NCI-H1417 (cell line): ENCODE measurements around the gene PMFBP1.

ENCODE experiments used
- DNase-seq, 3 experiments: peaks; one replicate each; lab custom pipeline; 2025; lab: John Stamatoyannopoulos, UW

The PMFBP1 gene

GRCh38 chr16:72172105-72173034 lies at the start of gene PMFBP1:
PMFBP1 (minus strand) TSS chr16:72172155; CDS start chr16:72171208, 947 bp downstream.
- DNase-seq = peak in 1 of 3 experiments; percentile 18

- peak in 1 of 3 experiments; percentile 34 for DNase-seq
Measured at GRCh38 chr16:72221630-72222024, 49.7 kb upstream of the PMFBP1 start.

GRCh38 chr16:72220875-72221629 lies 49.1 kb upstream of the PMFBP1 start:
- DNase-seq = peak in 2 of 3 experiments; percentile 23 to 71

DNA sequence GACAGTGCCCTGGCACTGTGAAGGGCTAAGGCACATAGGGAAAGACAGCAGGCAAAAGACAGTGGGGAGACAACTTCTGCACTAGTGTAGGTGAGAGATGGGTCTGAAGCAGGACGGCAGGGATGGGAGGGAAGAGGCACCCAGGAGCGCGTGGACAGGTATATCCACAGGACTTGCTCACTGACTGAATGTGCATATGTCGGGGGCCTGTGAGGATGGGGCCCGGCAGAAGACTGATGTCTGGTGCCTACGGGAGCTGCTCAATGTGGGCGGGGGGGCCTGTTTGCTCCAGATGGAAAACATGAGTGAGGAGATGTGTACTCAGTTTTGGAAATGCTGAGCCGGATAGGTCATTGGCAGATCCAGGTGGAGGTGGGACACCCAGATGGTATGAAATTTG lies 47.3 kb upstream of the PMFBP1 start:
- DNase-seq = no peak

- DNase-seq = no peak
Measured at GRCh38 chr16:72216767-72217166, 44.8 kb upstream of the PMFBP1 start.

DNA sequence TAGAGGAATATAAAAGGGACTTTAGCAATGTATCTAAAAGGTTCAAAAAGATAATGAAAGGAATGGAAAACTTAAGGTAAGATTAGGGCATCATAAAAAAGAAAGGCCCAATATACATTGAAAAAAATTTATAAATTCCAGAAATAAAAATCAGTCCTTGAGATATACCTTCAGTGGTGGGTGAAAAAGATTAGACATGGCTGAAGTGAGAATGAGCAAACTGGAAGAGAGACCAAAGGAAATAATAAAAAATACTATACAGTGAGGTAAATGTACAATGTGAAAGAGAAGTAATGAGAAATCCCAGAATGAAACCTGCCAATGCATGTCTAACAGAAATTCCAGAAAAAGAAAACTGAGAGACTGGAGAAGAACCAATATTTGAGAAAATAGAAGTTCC lies 42.9 kb upstream of the PMFBP1 start:
- no peak for DNase-seq

GRCh38 chr16:72211110-72211509 lies 39.2 kb upstream of the PMFBP1 start:
- DNase-seq = no peak

GRCh38 chr16:72210555-72210954 lies 38.6 kb upstream of the PMFBP1 start:
- peak in 2 of 3 experiments; percentile 19 to 55 for DNase-seq

DNA sequence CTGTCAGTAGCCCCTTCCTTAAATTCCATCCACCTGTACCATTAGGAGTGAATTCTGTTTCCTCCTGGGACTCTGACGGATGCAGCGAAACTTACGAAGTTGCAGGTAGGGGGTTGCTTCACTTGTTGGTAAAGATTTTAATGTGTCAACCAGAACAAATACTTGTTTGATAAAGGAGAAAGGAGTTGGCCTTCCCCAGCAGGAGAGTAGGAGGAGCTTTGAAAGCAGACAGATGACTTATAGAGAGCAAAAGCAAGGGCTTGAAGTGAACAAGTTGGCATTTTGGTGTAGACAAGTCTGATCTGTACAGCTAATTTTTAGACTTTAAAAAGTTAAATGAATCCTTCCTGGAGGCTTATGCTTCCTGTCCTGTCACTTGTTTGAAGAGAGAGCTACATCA lies 38.1 kb upstream of the PMFBP1 start:
- peak in 1 of 3 experiments; percentile 55 for DNase-seq

DNA sequence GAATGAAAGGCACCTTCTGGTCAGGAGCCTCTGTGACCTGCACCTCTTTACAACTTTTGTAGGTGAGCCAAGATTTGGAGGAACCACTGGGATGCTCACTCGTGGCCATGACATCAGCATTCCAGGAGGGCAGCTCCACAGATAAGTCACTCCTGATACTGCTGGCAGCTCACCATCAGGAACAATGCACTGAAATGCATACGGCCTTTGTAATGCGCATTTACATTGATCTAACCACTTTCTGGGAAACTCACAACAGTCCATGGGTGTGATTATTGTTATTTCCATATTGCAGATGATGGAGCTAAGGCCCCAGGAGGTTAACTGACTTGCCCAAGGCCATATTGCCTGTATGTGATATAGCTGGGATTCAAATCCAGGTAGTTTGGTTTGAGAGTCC lies 34.3 kb upstream of the PMFBP1 start:
- no peak for DNase-seq

- DNase-seq = peak in 2 of 3 experiments; percentile 39 to 70
Measured at GRCh38 chr16:72203401-72203800, 31.4 kb upstream of the PMFBP1 start.

- DNase-seq = no peak
Measured at GRCh38 chr16:72202014-72202413, 30.1 kb upstream of the PMFBP1 start.

DNA sequence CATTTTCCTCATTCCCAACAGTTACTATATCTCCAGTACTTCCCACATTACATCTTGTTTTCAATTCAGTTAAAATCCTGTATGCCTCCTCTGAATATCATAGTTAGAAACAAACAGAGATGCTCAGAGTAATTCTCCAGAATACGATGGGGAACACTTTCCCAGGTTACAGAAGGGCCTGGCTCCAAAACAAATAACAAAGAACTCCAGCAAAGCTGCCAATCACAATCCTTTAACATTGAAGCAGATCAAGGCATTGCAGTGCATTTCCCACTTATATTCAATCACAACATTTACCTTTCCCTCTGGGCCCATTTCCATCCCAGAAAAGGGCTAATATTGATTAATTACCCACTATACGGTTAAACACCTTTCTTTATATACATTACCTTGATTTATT lies 29.4 kb upstream of the PMFBP1 start:
- peak in 1 of 3 experiments; percentile 20 for DNase-seq

DNA sequence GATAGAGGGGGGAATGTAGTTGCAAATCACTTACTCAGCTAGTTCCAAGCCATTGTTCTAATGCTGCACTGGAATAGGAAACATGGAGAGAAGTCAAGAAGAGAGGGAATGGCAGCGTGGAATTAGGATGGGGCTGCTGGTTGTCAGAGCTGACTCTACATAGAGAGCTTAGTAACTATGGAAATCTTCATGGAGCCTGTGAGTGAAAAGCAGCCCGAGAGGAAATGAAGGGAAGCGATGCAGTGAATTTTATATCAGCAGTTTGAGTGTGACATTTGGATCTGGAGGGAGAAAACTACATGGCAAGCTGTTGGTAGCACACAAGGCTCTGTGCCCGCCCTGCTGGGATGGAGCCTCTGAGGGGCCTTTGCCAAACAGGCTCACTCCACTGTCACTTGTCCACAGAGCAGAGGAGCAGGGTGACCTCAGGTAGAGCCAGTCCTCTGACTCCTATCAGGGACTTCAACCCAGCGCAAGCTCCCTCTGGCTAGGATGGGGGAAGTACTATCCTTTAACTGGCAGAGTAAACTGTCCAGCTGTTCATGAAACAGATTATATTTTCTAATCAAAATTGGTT lies 27.9 kb upstream of the PMFBP1 start:
- peak in 1 of 3 experiments; percentile 34 for DNase-seq

- DNase-seq = peak; percentile 14 to 85 (median 71)
Measured at GRCh38 chr16:72198771-72199201, 26.8 kb upstream of the PMFBP1 start.

- DNase-seq = peak; percentile 52 to 93 (median 79)
Measured at GRCh38 chr16:72198021-72198711, 26.2 kb upstream of the PMFBP1 start.

- peak in 1 of 3 experiments; percentile 51 for DNase-seq
Measured at GRCh38 chr16:72197545-72197944, 25.6 kb upstream of the PMFBP1 start.

DNA sequence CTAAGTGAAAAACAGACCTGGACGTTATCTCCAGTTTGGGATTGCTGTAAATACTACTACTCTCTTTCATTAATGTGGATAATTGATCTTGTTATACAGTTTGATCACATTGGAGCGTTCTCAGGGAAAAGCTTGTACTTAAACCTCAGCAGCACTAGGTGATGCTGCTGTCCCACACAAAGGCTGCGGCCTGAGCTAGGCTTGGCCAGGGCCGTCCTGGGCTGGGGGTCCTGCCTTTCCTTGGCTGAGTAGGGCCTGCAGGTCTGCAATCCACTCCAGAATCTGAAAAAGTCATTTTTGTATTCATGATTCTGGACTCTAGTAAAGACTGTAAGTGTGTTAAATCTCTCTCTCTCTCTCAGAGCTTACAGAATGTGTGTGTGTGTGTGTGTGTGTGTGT lies 23.7 kb upstream of the PMFBP1 start:
- DNase-seq = peak in 1 of 3 experiments; percentile 16

GRCh38 chr16:72191551-72191950 lies 19.6 kb upstream of the PMFBP1 start:
- DNase-seq = no peak

GRCh38 chr16:72189865-72190371 lies 18.0 kb upstream of the PMFBP1 start:
- no peak for DNase-seq

- DNase-seq = no peak
Measured at GRCh38 chr16:72188541-72188940, 16.6 kb upstream of the PMFBP1 start.
